NCI-H1092 treated with DMSO at 0.1 percent for 48 hours (cell line): ENCODE measurements around the gene ACVRL1.

Source experiments
- DNase-seq: peaks from one replicate; lab custom pipeline; 2025; lab: John Stamatoyannopoulos, UW

Gene ACVRL1

GRCh38 chr12:51970904-51971646, 63.8 kb downstream of the ACVRL1 start:
- DNase-seq, result no peak

- no peak for DNase-seq
These were observed 64.5 kb downstream of the ACVRL1 start for GRCh38 chr12:51971679-51972421.

- DNase-seq, result no peak
These were observed 65.1 kb downstream of the ACVRL1 start for GRCh38 chr12:51972422-51972812.

DNA sequence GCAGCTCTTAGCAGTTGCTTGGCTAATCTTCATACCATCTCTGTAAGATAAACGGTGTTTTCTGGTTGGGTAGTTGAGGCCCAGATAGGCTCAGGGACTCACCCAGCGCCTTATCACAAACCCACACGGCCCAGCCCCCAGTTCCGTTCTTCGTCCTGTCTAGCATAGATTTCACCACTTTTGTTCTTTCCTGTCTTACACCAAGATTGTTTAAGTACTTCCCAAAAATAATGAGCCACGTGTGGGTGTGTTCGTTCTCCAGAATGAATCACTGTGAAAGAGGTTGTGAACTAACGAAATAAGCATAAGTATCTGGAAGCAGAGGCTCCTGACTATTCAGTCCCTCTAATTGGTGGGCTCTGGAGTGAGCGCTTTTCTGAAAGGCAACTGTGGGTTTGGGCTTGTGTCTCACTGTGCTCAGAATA, 65.6 kb downstream of the ACVRL1 start:
- DNase-seq, result no peak
